Measurements from ENCODE around the gene MYH6.

DNA sequence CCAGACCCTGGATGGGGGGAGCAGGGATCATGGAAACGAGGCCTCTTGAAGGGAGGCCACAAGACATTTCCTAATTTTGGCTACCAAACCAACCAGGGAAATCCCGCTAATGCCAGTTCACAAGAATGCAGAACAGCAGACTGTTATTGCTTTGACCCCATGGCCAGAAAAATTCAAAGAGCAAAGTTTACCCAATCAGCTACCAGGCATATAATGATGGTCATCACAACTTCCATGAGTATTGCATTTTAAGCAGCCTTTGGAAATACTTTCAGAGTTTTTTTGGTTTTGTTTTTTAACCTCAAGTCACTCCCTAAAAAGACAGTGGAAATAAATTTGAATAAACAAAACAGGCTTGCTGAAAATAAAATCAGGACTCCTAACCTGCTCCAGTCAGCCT, 35.6 kb downstream of the MYH6 start, which contains the start of gene IL25:
- TF ChIP-seq POLR2A (IDR thresholded peaks at IDR 0.05) (no peak), EP300 (IDR thresholded peaks at IDR 0.05) (no peak), POLR2AphosphoS5 (IDR thresholded peaks at IDR 0.05) (no peak)
- TF ChIP-seq, protein P1, sequence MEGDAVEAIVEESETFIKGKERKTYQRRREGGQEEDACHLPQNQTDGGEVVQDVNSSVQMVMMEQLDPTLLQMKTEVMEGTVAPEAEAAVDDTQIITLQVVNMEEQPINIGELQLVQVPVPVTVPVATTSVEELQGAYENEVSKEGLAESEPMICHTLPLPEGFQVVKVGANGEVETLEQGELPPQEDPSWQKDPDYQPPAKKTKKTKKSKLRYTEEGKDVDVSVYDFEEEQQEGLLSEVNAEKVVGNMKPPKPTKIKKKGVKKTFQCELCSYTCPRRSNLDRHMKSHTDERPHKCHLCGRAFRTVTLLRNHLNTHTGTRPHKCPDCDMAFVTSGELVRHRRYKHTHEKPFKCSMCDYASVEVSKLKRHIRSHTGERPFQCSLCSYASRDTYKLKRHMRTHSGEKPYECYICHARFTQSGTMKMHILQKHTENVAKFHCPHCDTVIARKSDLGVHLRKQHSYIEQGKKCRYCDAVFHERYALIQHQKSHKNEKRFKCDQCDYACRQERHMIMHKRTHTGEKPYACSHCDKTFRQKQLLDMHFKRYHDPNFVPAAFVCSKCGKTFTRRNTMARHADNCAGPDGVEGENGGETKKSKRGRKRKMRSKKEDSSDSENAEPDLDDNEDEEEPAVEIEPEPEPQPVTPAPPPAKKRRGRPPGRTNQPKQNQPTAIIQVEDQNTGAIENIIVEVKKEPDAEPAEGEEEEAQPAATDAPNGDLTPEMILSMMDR (IDR thresholded peaks at IDR 0.05), result no peak

Data from sigmoid colon (tissue), 4 donors.